ENCODE measurements around the gene VPS25. TPM values are rescaled to one million over a fixed set of nuclear protein-coding genes. Genes with fewer than 3 reads are reported as not detected.
"Not testable (repeated sequence)": the region's sequence is repeated elsewhere in the genome, so short reads cannot be mapped to it uniquely, and the experiment has no call there.

The VPS25 gene
- 100 to 1,000 TPM in 1 of 2 donors, 10 to 100 TPM in 1; 86.9 to 105 TPM for total RNA-seq

- peak; percentile 86 for DNase-seq
- peak within 1 kb of the TSS; percentile 74 for H3K4me3 ChIP-seq
- TF ChIP-seq CTCF (IDR thresholded peaks at IDR 0.05) = no peak
- no peaks in the 10 kb centered on the region for H3K9me3 ChIP-seq
- H3K27ac ChIP-seq = peak within 1 kb of the TSS; percentile 72
- peak within 1 kb of the TSS; percentile 92 to 94 for H3K9ac ChIP-seq (ENCODE audit: low read depth in 2 of 2, low read length in 2 of 2)
- intact Hi-C loops (cut with DNase I) = no loop called here
- no peaks in the 10 kb centered on the region for H3K36me3 ChIP-seq
- peaks cover 6% of the 10 kb centered on the region for H3K4me1 ChIP-seq
- no peaks in the 10 kb centered on the region for H3K27me3 ChIP-seq
Observed at GRCh38 chr17:42773290-42774035, at the start of gene VPS25. Gene VPS25, plus strand, starts transcription at chr17:42773449. Its CDS starts 27 bp downstream, at chr17:42773476.

DNA sequence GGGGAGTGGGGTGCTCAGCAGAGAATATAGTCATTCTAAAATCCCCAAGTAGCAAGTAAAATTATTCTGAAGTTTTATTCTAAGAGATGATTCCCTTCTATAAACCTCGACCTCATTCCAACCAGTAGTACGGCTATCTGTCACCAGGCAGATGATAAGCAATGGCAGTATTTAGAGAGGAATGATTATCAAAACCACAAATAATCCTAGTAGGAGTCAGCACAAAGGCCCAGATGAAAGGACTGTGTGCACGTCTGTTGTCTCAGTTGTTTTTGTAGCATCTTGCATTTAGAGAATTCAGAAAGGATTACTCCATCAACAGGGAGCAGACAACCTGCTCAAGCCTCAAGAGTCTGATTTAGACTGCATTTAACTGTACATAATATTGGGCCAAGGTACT is 49.6 kb upstream of the VPS25 start:
- no peak overlapping the region for H3K27ac ChIP-seq
- no peaks in the 10 kb centered on the region for H3K27me3 ChIP-seq
- H3K4me1 ChIP-seq = no peaks in the 10 kb centered on the region
- H3K9ac ChIP-seq (ENCODE audit: low read depth in 2 of 2, low read length in 2 of 2) = no peak overlapping the region
- intact Hi-C loops (cut with DNase I) = loop anchor here (5.0 kb wide), 2 partner anchors 39 to 109 kb away; partner anchors contain the start of genes PSME3 and RAMP2
- no peak for DNase-seq
- TF ChIP-seq CTCF (IDR thresholded peaks at IDR 0.05) = no peak
- H3K9me3 ChIP-seq = no peaks in the 10 kb centered on the region
- H3K36me3 ChIP-seq = peaks cover 19% of the 10 kb centered on the region
- no peak overlapping the region for H3K4me3 ChIP-seq

DNA sequence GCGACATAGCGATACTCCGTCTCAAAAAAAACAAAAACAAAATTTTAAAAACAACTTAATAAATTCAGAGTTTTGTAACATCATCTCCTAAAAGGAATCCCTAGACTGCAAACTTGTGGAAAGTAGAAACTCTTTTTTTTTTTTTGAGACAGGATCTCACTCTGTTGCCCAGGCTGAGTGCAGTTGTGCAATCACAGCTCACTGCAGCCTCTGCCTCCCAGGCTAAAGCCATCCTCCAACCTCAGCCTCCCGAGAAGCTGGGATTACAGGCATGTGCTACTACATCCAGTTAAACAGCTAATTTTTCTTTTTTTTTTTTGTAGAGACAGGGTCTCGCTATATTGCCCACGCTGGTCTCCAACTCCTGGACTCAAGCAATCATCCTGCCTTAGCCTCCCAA is 48.1 kb upstream of the VPS25 start:
- Histone ChIP-seq H3K27me3 (no peaks in the 10 kb centered on the region), H3K27ac (no peak overlapping the region), H3K9ac (ENCODE audit: low read depth in 2 of 2, low read length in 2 of 2) (no peak overlapping the region), H3K9me3 (no peaks in the 10 kb centered on the region), H3K4me1 (no peaks in the 10 kb centered on the region), H3K36me3 (peaks cover 15% of the 10 kb centered on the region), H3K4me3 (no peak overlapping the region)
- intact Hi-C loops (cut with DNase I) = no loop called here
- no peak for DNase-seq
- no peak for TF ChIP-seq CTCF (IDR thresholded peaks at IDR 0.05)

- no peaks in the 10 kb centered on the region for H3K27me3 ChIP-seq
- no peaks in the 10 kb centered on the region for H3K9me3 ChIP-seq
- TF ChIP-seq CTCF (IDR thresholded peaks at IDR 0.05) = no peak
- no peak overlapping the region for H3K9ac ChIP-seq (ENCODE audit: low read depth in 2 of 2, low read length in 2 of 2)
- no peak overlapping the region for H3K27ac ChIP-seq
- H3K36me3 ChIP-seq = no peaks in the 10 kb centered on the region
- no peak overlapping the region for H3K4me3 ChIP-seq
- H3K4me1 ChIP-seq = no peaks in the 10 kb centered on the region
- DNase-seq = no peak
- intact Hi-C loops (cut with DNase I) = no loop called here
Observed at GRCh38 chr17:42740699-42741098, 32.5 kb upstream of the VPS25 start.

- H3K9me3 ChIP-seq; H3K4me1 ChIP-seq; H3K36me3 ChIP-seq; DNase-seq; intact Hi-C loops (cut with DNase I); H3K4me3 ChIP-seq; H3K9ac ChIP-seq (ENCODE audit: low read depth in 2 of 2, low read length in 2 of 2); H3K27me3 ChIP-seq; H3K27ac ChIP-seq: not testable (repeated sequence)
Observed at GRCh38 chr17:42742916-42743315, 30.3 kb upstream of the VPS25 start.

- intact Hi-C loops (cut with DNase I) = no loop called here
- H3K9me3 ChIP-seq = no peaks in the 10 kb centered on the region
- H3K27ac ChIP-seq = peak overlapping the region; percentile 75
- no peaks in the 10 kb centered on the region for H3K4me1 ChIP-seq
- peak overlapping the region; percentile 67 for H3K4me3 ChIP-seq
- DNase-seq = no peak
- no peaks in the 10 kb centered on the region for H3K27me3 ChIP-seq
- TF ChIP-seq CTCF (IDR thresholded peaks at IDR 0.05) = no peak
- no peaks in the 10 kb centered on the region for H3K36me3 ChIP-seq
- H3K9ac ChIP-seq (ENCODE audit: low read depth in 2 of 2, low read length in 2 of 2) = peak overlapping the region; percentile 83 to 89
Observed at GRCh38 chr17:42743595-42744282, 29.5 kb upstream of the VPS25 start.
